HEK293 (cell line): ENCODE data around the gene CACNA1D.

Experiments
- CTCF ChIA-PET: fragments of 350-600 bp; formaldehyde crosslinking; extraction: SDS; loops from one replicate; lab custom pipeline; 2021; ENCODE audit warnings: antibody characterized with exemption; lab: Yijun Ruan, JAX
- POLR2A ChIA-PET: fragments of 300-600 bp; formaldehyde crosslinking; extraction: SDS; loops from one replicate; lab custom pipeline; 2020; ENCODE audit warnings: antibody characterized with exemption, inconsistent platforms; lab: Yijun Ruan, JAX
- H3K27ac ChIP-seq: fragments of 200-500 bp; sonication (Bioruptor generic); 2 replicates; pipeline ENCODE4 v1.5.1; 2014; ENCODE audit warnings: low read depth, low read length, control low read depth, inconsistent platforms; ENCODE audit errors: extremely low read depth
- H3K36me3 ChIP-seq, 2 experiments: fragments of 200-500 bp in 1 of 2; sonication (Bioruptor generic) in 1 of 2; 1 replicate in 1 of 2; 2 replicates in 1 of 2; pipeline ENCODE4 v1.5.1; 2014 to 2017; ENCODE audit warnings: inconsistent platforms in 2 of 2, low read length in 2 of 2; ENCODE audit not compliant: control insufficient read depth in 2 of 2, insufficient read depth in 1 of 2
- H3K4me1 ChIP-seq: fragments of 200-500 bp; sonication (Bioruptor generic); 2 replicates; pipeline ENCODE4 v1.5.1; 2014; ENCODE audit warnings: mild to moderate bottlenecking, low read length, inconsistent platforms; ENCODE audit not compliant: control insufficient read depth, insufficient read depth
- H3K4me3 ChIP-seq: 2 replicates; pipeline ENCODE4 v1.5.1; 2011; ENCODE audit warnings: low read depth, mild to moderate bottlenecking, control low read depth, low read length, moderate library complexity
- H3K9me3 ChIP-seq: fragments of 200-500 bp; sonication (Bioruptor generic); 2 replicates; pipeline ENCODE4 v1.5.1; 2014; ENCODE audit warnings: low read depth, low read length, inconsistent platforms; ENCODE audit not compliant: control insufficient read depth, insufficient read depth
- BCL11B ChIP-seq: fragments of 450-650 bp; formaldehyde crosslinking; IDR thresholded peaks from 2 replicates; pipeline ENCODE4 v1.5.1; 2016; ENCODE audit warnings: low read depth, missing biosample characterization, missing genetic modification characterization
- GLIS1 ChIP-seq: fragments of 450-650 bp; formaldehyde crosslinking; IDR thresholded peaks from 2 replicates; pipeline ENCODE4 v1.5.1; 2016; ENCODE audit warnings: missing biosample characterization, missing genetic modification characterization
- KLF9 ChIP-seq: fragments of 450-650 bp; formaldehyde crosslinking; IDR thresholded peaks from 2 replicates; pipeline ENCODE4 v1.5.1; 2016; ENCODE audit warnings: missing biosample characterization, missing genetic modification characterization, low read depth
- PRDM1 ChIP-seq: fragments of 450-650 bp; formaldehyde crosslinking; IDR thresholded peaks from 2 replicates; pipeline ENCODE4; 2016; ENCODE audit warnings: missing biosample characterization, missing genetic modification characterization
- ZBTB1 ChIP-seq: fragments of 450-650 bp; formaldehyde crosslinking; IDR thresholded peaks from 2 replicates; pipeline ENCODE4 v1.5.1; 2016; ENCODE audit warnings: missing biosample characterization, missing genetic modification characterization
- ZBTB11 ChIP-seq: fragments of 450-650 bp; formaldehyde crosslinking; conservative IDR thresholded peaks from 2 replicates; pipeline ENCODE4 v1.5.1; 2016; ENCODE audit warnings: low read depth, missing biosample characterization, missing genetic modification characterization
- ZIC2 ChIP-seq: fragments of 450-650 bp; formaldehyde crosslinking; IDR thresholded peaks from 2 replicates; pipeline ENCODE4 v1.5.1; 2016; ENCODE audit warnings: missing biosample characterization, missing genetic modification characterization
- ZNF174 ChIP-seq: fragments of 450-650 bp; formaldehyde crosslinking; IDR thresholded peaks from 2 replicates; pipeline ENCODE4 v1.5.0; 2017; ENCODE audit warnings: missing biosample characterization, mild to moderate bottlenecking, missing genetic modification characterization
- ZNF184 ChIP-seq: fragments of 450-650 bp; IDR thresholded peaks from 2 replicates; pipeline ENCODE4 v1.5.1; 2018; ENCODE audit warnings: missing biosample characterization, mild to moderate bottlenecking, missing genetic modification characterization
- ZNF19 ChIP-seq: fragments of 450-650 bp; formaldehyde crosslinking; IDR thresholded peaks from 2 replicates; pipeline ENCODE4; 2016; ENCODE audit warnings: missing biosample characterization, missing genetic modification characterization, low read depth
- ZNF513 ChIP-seq: fragments of 450-650 bp; IDR thresholded peaks from 2 replicates; pipeline ENCODE4 v1.5.1; 2018; ENCODE audit warnings: missing biosample characterization, missing genetic modification characterization
- ZNF529 ChIP-seq: fragments of 450-650 bp; formaldehyde crosslinking; IDR thresholded peaks from 2 replicates; pipeline ENCODE4 v1.5.1; 2017; ENCODE audit warnings: missing genetic modification characterization, missing biosample characterization; ENCODE audit not compliant: insufficient replicate concordance
- ZNF654 ChIP-seq: fragments of 450-650 bp; formaldehyde crosslinking; IDR thresholded peaks from 2 replicates; pipeline ENCODE4 v1.5.1; 2016; ENCODE audit warnings: low read depth, missing biosample characterization, missing genetic modification characterization
- ZNF747 ChIP-seq: fragments of 450-650 bp; formaldehyde crosslinking; IDR thresholded peaks from 2 replicates; pipeline ENCODE4 v1.5.1; 2016; ENCODE audit warnings: missing biosample characterization, missing genetic modification characterization
- ZNF76 ChIP-seq: fragments of 450-650 bp; formaldehyde crosslinking; IDR thresholded peaks from 2 replicates; pipeline ENCODE4; 2016; ENCODE audit warnings: low read depth, missing biosample characterization, missing genetic modification characterization, borderline replicate concordance
- ZSCAN4 ChIP-seq: fragments of 450-650 bp; formaldehyde crosslinking; IDR thresholded peaks from 2 replicates; pipeline ENCODE4 v1.5.1; 2017; ENCODE audit warnings: missing biosample characterization, missing genetic modification characterization

CACNA1D gene

GRCh38 chr3:53616971-53617892 lies 122.8 kb downstream of the CACNA1D start:
- H3K4me3 ChIP-seq, result no peak overlapping the region
- H3K36me3 ChIP-seq, result no peaks in the 10 kb centered on the region
- no peak overlapping the region for H3K27ac ChIP-seq
- no peak for TF ChIP-seq ZSCAN4 (tag by site-specific recombination)
- POLR2A ChIA-PET, result no interaction called here
- no peaks in the 10 kb centered on the region for H3K9me3 ChIP-seq
- no peaks in the 10 kb centered on the region for H3K4me1 ChIP-seq
- CTCF ChIA-PET, result no interaction called here

DNA sequence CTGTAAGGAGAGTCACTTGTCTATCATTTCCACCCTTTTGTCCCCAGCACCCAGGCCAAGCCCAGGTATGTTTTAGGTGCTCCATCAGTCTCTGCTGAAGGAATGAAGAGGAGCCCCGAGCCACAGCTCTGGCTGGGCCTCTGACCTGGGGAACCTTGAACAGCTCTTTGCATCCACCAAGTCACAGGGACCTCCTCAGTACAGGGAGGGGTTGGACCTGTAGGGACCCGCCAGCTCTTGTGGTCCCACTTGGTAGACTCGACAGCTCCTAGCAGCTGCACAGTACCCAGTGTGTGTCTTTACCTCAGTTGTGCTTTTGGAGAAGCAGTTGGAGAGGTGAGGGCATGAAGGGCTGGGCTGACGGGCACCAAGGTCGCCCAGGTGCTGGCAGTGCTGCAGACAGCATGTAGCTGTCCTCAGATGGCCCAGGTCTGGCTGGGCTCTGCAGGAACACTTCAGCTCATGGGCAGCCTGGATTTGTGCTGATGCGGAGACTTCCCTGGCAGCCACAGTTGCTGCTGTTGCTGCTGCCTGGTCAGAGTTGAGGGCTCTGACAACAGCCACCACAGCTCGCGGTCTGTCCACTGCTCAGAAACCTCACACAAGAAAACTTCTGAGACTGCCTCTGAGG lies 123.6 kb downstream of the CACNA1D start:
- Histone ChIP-seq H3K36me3 (no peaks in the 10 kb centered on the region), H3K9me3 (no peaks in the 10 kb centered on the region), H3K4me1 (no peaks in the 10 kb centered on the region), H3K27ac (no peak overlapping the region), H3K4me3 (no peak overlapping the region)
- CTCF ChIA-PET, result interaction anchor here (0.7 kb wide), 1 partner anchor 92 kb away, joined by 3 read pairs; no protein-coding TSS in a partner anchor
- no peak for TF ChIP-seq ZNF654 (tag by site-specific recombination)
- TF ChIP-seq ZBTB1 (tag by site-specific recombination), result no peak
- TF ChIP-seq ZNF747, result no peak
- no peak for TF ChIP-seq ZIC2 (tag by site-specific recombination)
- no peak for TF ChIP-seq ZBTB11 (tag by site-specific recombination)
- TF ChIP-seq ZNF184 (tag by site-specific recombination), result no peak
- no peak for TF ChIP-seq PRDM1
- TF ChIP-seq ZNF174 (tag by site-specific recombination), result no peak
- TF ChIP-seq ZNF19 (tag by site-specific recombination), result no peak
- no peak for TF ChIP-seq BCL11B (tag by site-specific recombination)
- no peak for TF ChIP-seq ZNF529 (tag by site-specific recombination)
- TF ChIP-seq KLF9 (tag by site-specific recombination), result no peak
- no peak for TF ChIP-seq ZNF513 (tag by site-specific recombination)
- TF ChIP-seq GLIS1, result no peak
- TF ChIP-seq ZNF76 (tag by site-specific recombination), result no peak
- POLR2A ChIA-PET, result no interaction called here
